A673 (cell line): ENCODE data around the gene PLCL1. TPM values are rescaled to one million over a fixed set of nuclear protein-coding genes. Genes with fewer than 3 reads are reported as not detected.
A peak's percentile ranks its signal among the peaks of the same experiment; 100 is the strongest.

Experiments
- BruUV-seq: library from RNA; stranded (reverse); fragments of 400-500 nt; replicated peaks from 2 replicates; lab custom pipeline; 2021; lab: Mats Ljungman, UMichigan
- CTCF ChIA-PET: fragments of 300-600 bp; sonication (Branson Sonifier 250); formaldehyde crosslinking; loops from one replicate; lab custom pipeline; 2022; ENCODE audit warnings: antibody characterized with exemption; lab: Charles Lee
- POLR2A ChIA-PET: fragments of 300-600 bp; sonication (Branson Sonifier 250); formaldehyde crosslinking; loops from one replicate; lab custom pipeline; 2022; ENCODE audit warnings: antibody characterized with exemption; ENCODE audit not compliant: low non-redundant PET; lab: Charles Lee
- DNase-seq: peaks from one replicate; pipeline ENCODE4 v3.0.0-alpha.2; 2015; ENCODE audit warnings: low spot score
- H3K27ac ChIP-seq: fragments of 200-600 bp; sonication (generic); 2 replicates; pipeline ENCODE4 v1.5.1; 2016; ENCODE audit warnings: mixed run types, low read depth, mild to moderate bottlenecking, mixed read lengths, antibody characterized with exemption, low read length; ENCODE audit not compliant: poor library complexity, severe bottlenecking
- H3K27me3 ChIP-seq: fragments of 200-600 bp; sonication (generic); replicated peaks from 2 replicates; pipeline ENCODE4 v1.6.1; 2017; ENCODE audit warnings: mixed run types, low read depth, mild to moderate bottlenecking, mixed read lengths, antibody characterized with exemption, low read length; ENCODE audit not compliant: insufficient read depth, poor library complexity
- H3K36me3 ChIP-seq: fragments of 200-600 bp; sonication (generic); 2 replicates; pipeline ENCODE4 v1.6.1; 2016; ENCODE audit warnings: mixed run types, mild to moderate bottlenecking, mixed read lengths, antibody characterized with exemption, low read length; ENCODE audit not compliant: insufficient read depth, poor library complexity, severe bottlenecking
- H3K4me1 ChIP-seq: fragments of 200-600 bp; sonication (generic); 2 replicates; pipeline ENCODE4 v1.6.1; 2017; ENCODE audit warnings: mixed run types, mild to moderate bottlenecking, mixed read lengths, antibody characterized with exemption, low read length; ENCODE audit not compliant: insufficient read depth, poor library complexity, severe bottlenecking
- H3K4me3 ChIP-seq: fragments of 200-600 bp; sonication (generic); 2 replicates; pipeline ENCODE4 v1.5.1; 2016; ENCODE audit warnings: low read depth, mixed run types, mild to moderate bottlenecking, mixed read lengths, low read length; ENCODE audit not compliant: poor library complexity, severe bottlenecking
- H3K9me3 ChIP-seq: fragments of 200-600 bp; sonication (generic); 2 replicates; pipeline ENCODE4 v1.6.1; 2016; ENCODE audit warnings: mixed run types, low read depth, mild to moderate bottlenecking, mixed read lengths, antibody characterized with exemption, low read length; ENCODE audit not compliant: poor library complexity, severe bottlenecking
- EZH2 ChIP-seq: fragments of 200-600 bp; sonication (generic); IDR thresholded peaks from 2 replicates; pipeline ENCODE4 v1.6.1; 2017; ENCODE audit warnings: borderline replicate concordance, low read depth, mild to moderate bottlenecking, mixed read lengths, antibody characterized with exemption, low read length; ENCODE audit not compliant: poor library complexity, severe bottlenecking
- intact Hi-C: fragments of 100-400 bp; cut with micrococcal nuclease; formaldehyde crosslinking; loops from one replicate; pipeline ENCODE4 v1.10.0; 2022; ENCODE audit not compliant: unreplicated experiment
- total RNA-seq: library from RNA; stranded (reverse); gene quantifications from 2 replicates; pipeline ENCODE4 v1.2.3, GENCODE V29; 2021
- TF ChIP-seq, protein P1 (sequence below): fragments of 300-800, 200-600 bp; sonication (generic); conservative IDR thresholded peaks from 2 replicates; pipeline ENCODE4 v1.5.1; 2017; ENCODE audit warnings: low read depth, mild to moderate bottlenecking, antibody characterized with exemption, low read length, moderate library complexity, mixed read lengths

The PLCL1 gene
- total RNA-seq, 1 experiment from 2014 or later, result not detected

DNA sequence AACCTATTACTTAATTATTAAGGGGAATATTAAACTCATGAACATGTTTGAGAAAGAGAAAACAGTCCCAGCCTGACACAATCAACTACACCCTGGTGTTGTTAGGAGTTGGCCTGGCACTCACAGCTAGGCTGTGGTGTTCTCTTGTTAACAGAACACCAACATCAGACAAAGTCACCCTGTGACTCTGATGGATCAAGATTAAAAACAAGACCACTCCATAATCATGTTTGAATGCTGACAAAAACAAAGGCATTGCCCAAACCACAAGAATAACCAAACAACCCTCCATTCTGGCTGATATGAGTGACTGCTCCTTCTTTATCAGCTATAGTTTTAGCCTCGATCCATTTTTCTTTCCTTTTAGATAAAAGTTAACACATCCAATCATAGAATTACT is 22.3 kb upstream of the PLCL1 start:
- no peaks in the 10 kb centered on the region for H3K9me3 ChIP-seq
- no peak for DNase-seq
- CTCF ChIA-PET, result interaction anchor here (0.7 kb wide), 1 partner anchor 31 kb away, joined by 3 read pairs; no protein-coding TSS in a partner anchor
- no peaks in the 10 kb centered on the region for H3K36me3 ChIP-seq
- no peak overlapping the region for H3K27ac ChIP-seq
- H3K4me1 ChIP-seq, result peaks cover 6% of the 10 kb centered on the region
- peaks cover 2% of the 10 kb centered on the region for H3K27me3 ChIP-seq
- BruUV-seq, result no TSS peak
- intact Hi-C loops, result no loop called here
- H3K4me3 ChIP-seq, result no peak overlapping the region
- TF ChIP-seq, protein P1, sequence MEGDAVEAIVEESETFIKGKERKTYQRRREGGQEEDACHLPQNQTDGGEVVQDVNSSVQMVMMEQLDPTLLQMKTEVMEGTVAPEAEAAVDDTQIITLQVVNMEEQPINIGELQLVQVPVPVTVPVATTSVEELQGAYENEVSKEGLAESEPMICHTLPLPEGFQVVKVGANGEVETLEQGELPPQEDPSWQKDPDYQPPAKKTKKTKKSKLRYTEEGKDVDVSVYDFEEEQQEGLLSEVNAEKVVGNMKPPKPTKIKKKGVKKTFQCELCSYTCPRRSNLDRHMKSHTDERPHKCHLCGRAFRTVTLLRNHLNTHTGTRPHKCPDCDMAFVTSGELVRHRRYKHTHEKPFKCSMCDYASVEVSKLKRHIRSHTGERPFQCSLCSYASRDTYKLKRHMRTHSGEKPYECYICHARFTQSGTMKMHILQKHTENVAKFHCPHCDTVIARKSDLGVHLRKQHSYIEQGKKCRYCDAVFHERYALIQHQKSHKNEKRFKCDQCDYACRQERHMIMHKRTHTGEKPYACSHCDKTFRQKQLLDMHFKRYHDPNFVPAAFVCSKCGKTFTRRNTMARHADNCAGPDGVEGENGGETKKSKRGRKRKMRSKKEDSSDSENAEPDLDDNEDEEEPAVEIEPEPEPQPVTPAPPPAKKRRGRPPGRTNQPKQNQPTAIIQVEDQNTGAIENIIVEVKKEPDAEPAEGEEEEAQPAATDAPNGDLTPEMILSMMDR, result no peak
- TF ChIP-seq EZH2, result no peak
- POLR2A ChIA-PET, result no interaction called here

DNA sequence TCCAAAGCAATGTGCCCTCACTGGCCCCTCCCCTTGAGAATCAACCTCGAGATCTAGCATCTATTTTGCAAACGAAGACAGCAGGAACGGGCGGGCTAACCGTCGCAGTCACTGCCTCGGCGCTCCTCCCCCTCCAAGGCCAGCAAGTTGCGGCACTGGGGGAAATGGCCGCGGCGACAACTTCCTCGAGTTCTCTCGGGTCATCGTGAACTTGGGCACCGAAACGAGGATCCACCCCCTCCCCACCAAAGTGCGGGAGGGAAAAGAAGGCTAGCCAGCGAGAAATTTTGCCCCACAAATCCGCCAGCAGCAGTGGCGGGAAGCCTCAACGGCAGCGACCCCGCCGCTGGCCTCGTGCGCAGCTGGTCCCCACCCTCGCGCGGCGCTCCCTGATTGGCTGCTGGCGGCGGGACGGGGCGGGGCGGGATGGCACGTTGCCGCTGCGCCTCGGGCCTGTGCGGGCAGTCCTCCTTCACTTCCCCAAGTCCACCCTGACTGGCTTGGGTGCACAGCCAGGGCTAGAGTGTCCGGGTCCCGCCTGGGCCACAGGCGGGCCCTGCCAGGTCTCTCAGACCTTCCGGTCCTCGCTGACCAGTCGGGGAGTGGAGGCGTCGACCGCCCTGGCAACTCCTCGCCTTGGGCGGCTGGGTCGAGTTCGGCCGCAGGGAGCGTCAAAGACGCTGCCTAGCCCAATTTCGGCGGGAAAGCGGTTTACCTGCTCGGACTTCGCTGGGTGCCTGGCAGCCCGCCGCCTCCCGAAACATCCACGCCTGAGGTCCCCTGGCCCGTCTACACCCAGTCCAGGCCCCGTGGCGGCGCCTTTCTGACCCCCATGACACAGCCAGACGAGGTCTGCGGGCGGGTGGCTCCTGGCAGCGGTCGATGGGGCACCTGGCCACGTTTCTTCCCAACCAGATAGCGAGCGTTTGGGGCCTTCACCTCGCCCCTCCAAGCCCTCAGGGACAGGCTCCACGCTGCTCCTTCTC is 19.1 kb upstream of the PLCL1 start, which contains the start of gene BOLL:
Gene BOLL (minus strand): TSS at position 364 of the 986 bp plus-strand sequence. CDS start 3,469 bp downstream, outside the sequence.
- no peak for DNase-seq
- no TSS peak for BruUV-seq
- intact Hi-C loops, result no loop called here
- peak within 1 kb of the TSS; percentile 48 for H3K4me3 ChIP-seq
- H3K9me3 ChIP-seq, result no peaks in the 10 kb centered on the region
- TF ChIP-seq, protein P1, result no peak
- TF ChIP-seq EZH2, result no peak
- CTCF ChIA-PET, result no interaction called here
- H3K36me3 ChIP-seq, result no peaks in the 10 kb centered on the region
- H3K27ac ChIP-seq, result no peak within 1 kb of the TSS
- peaks cover 6% of the 10 kb centered on the region for H3K4me1 ChIP-seq
- POLR2A ChIA-PET, result interaction anchor here (0.6 kb wide), 1 partner anchor 260 kb away, joined by 4 read pairs; no protein-coding TSS in a partner anchor
- peaks cover 3% of the 10 kb centered on the region for H3K27me3 ChIP-seq

DNA sequence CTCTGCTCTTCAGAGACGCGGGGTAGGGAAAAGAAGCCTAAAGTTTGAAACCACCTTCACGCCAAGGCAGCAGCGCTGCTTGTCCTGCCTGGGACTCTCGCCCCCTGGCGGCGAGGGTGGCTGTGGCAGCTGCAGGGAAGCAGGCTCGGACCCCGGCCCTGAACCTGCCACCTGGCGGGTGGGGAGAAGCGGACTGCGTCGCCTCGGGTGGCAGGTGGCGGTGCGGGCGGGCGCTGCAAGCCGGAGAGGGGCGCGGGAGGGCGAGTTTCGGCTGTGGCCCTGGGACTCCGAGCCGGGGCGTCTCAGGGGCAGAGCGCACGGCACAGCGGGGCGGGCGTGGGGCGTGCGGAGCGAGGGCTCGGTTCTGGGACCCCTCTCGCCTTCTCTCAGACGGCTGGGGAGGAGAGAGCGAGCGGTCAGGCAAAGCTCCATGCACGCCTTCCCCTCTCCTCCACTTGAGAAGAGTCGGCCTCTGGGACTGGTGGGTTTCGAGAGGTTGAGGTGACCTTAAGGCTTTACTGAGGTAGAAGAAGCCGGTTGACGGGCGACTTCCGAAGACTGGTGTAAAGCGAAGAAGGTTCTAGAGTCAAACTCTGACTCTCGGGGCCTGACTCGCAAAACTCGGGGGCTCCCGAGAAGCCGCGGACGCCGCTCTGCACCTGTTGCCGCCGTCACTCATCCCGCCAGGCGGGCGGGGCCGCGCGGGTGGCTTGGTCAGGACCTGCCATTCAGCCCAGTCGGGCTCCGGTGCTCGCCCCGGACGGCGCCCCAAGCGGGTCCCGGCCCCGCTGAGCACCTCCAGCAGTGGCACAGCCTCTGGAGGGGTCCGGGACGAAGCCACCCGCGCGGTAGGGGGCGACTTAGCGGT is 18.1 kb upstream of the PLCL1 start:
- H3K27ac ChIP-seq, result no peak overlapping the region
- CTCF ChIA-PET, result no interaction called here
- no TSS peak for BruUV-seq
- POLR2A ChIA-PET, result interaction anchor here (0.6 kb wide), 1 partner anchor 261 kb away, joined by 4 read pairs; no protein-coding TSS in a partner anchor
- TF ChIP-seq, protein P1, result peak; percentile 68
- no peak for TF ChIP-seq EZH2
- peak; percentile 46 for DNase-seq
- intact Hi-C loops, result no loop called here
- no peaks in the 10 kb centered on the region for H3K36me3 ChIP-seq
- peaks cover 6% of the 10 kb centered on the region for H3K4me1 ChIP-seq
- peak overlapping the region; percentile 48 for H3K4me3 ChIP-seq
- peaks cover 3% of the 10 kb centered on the region for H3K27me3 ChIP-seq
- no peaks in the 10 kb centered on the region for H3K9me3 ChIP-seq
